Measurements from ENCODE around the gene PARVG.

Gene PARVG

GRCh38 chr22:44154436-44154942 lies 26.2 kb upstream of the PARVG start:
- ATAC-seq (peak; percentile 36), DNase-seq (no peak)

GRCh38 chr22:44155115-44155514 lies 25.6 kb upstream of the PARVG start:
- no peak for DNase-seq
- ATAC-seq = peak; percentile 23

GRCh38 chr22:44157916-44158618 lies 22.7 kb upstream of the PARVG start:
- no peak for DNase-seq

DNA sequence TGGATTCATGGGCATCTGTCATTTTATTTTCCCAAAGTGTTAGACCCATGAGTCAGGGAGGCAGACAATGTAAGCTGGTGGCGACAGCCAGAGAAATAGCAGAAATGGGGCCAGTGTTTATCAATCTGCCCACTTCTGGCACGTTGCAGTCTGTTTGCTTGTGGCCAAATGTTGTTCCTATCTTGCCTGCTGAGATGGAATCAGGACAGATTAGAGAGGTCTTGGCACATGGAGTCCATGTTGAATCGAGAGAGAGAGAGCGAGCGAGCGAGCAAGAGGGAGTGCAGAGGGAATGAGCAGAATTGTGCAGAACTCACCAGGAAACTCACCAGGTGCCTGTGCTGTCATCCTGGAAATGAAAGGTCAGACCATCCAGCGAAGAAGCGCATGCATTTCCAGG lies 21.9 kb upstream of the PARVG start:
- ATAC-seq = no peak
- no peak for DNase-seq

More at GRCh38 chr22:44157916-44158618, 22.7 kb upstream of the PARVG start:
- no peak for ATAC-seq

DNA sequence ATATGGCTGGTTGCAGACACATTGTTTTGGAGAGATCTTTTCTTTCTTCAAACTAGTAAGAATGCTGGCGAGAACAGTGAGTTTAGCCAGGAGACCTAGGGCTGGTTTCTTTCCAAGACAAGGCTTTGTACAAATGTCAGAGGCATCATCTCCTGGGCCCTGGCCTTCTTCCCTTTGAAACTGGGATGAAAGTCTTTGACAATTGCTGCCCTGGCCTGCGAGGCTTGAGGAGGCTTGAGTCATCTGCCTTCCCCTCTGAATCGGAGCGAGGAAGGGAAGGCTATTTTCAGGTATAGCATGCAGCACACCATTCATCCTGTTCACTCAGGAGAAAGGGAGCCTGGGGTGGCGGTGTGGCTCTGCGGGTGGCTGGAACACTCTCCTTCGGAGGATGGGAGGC lies 21.5 kb upstream of the PARVG start:
- DNase-seq (no peak), ATAC-seq (no peak)

DNA sequence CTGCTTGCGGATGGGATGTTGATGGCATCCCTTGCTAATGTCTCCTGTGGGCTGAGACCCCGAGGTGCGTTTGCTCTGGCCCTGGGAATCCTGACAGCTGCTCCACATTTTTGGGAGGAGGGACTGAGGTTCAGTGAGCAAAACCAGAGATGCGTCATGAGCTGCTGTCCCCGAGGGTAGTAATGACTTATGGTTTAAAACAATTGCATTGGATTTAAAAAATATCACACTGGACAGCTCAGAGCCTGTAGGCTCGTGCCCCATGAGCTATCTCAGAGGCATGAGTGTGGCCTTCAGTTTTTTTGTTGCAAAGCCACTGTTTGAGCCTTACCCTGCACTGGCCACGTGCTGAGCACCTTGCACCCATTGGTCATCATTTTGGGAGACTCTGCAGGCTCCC lies 20.9 kb upstream of the PARVG start:
- DNase-seq (no peak), ATAC-seq (no peak)

GRCh38 chr22:44160421-44160820 lies 20.3 kb upstream of the PARVG start:
- ATAC-seq (no peak), DNase-seq (no peak)

DNA sequence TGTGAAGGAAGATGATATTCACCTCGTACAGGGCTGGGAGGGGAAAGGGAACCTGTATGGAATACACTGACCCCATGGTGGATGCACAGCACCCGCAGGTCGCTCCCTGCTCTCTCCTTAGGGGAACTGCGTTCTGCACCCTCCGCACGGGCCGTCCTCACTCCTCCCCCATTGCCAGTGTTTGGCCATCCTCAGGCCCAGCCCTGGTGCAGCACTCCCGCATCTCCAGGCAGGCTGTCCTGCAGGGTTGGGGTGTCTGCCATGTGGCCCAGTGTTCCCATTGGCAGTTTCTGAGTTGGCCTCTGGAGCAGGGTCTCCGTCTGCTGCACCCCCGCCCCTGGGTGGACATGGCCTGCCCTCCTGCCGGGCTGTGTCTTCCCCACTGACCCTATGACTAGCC lies 19.1 kb upstream of the PARVG start:
- no peak for DNase-seq
- no peak for ATAC-seq

- DNase-seq = no peak
Measured at GRCh38 chr22:44162960-44163359, 17.8 kb upstream of the PARVG start.

DNA sequence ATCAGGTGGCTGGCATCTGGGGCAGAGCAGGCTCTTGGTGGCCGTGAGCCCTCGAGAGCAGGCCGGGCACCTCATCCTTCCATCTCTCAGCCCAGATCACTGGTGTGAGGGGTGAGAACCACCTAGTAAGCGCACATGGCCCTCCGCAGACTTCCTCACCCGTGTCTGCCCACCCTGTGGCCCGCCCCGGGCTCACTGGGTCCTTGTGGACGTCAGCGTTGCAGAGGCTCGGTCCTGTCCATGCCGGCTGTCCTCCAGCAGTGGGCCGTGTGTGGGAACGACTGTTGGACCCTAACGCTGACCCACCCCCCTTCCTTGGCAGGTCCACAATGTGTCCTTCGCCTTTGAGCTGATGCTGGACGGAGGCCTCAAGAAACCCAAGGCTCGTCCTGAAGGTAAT lies 17.2 kb upstream of the PARVG start:
- DNase-seq = no peak

More at GRCh38 chr22:44162960-44163359, 17.8 kb upstream of the PARVG start:
- no peak for ATAC-seq

DNA sequence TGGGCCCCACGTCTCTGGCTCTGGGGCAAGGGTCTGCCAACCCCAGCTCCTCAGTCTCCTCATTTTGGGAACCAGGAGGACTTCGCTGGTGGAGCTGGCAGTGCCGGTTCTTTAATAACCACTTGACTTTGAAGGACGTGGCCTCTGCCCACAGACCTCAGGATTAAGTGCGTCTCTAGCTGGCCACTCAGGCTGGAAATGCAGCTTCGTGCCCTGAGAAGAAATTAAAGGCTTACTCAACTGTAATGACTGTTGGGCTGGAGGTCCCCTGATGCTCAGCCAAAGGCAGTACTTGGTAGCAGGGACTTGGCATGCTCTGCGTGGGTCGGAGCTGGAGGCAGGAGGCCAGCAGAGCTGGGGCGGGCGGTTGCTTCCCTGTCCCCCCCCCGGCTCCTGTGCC lies 16.7 kb upstream of the PARVG start:
- ATAC-seq (no peak), DNase-seq (no peak)

More for the DNA sequence above, 17.2 kb upstream of the PARVG start:
- ATAC-seq = no peak

DNA sequence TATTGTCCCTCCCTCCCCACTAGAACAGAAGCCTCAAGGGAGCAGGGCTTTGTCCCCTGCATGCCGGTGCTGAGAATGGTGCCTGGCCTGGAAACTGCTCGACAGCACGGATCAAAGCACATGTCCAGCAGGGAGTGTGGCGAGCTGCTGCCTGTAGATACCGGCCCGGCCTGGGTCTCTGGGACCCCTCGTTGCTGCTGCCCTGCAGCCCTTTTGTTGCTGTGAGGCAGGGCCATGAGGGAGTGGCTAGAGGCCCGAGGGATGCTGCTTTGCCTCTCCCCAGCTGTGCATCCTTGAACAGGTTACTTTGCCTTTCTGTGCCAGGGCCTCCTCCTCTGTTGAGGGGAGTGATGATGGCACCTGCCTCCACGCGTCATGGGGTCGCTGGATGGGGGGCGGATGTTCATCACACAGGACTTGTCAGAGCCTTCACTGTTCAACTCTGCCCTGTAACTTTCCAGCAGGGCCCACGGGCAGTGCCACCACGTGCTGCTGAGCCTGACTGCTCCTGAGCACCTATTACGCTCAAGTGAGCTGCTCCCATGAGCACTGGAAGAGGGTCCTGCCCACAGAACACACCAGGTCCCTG lies 15.3 kb upstream of the PARVG start:
- DNase-seq = no peak
- no peak for ATAC-seq

DNA sequence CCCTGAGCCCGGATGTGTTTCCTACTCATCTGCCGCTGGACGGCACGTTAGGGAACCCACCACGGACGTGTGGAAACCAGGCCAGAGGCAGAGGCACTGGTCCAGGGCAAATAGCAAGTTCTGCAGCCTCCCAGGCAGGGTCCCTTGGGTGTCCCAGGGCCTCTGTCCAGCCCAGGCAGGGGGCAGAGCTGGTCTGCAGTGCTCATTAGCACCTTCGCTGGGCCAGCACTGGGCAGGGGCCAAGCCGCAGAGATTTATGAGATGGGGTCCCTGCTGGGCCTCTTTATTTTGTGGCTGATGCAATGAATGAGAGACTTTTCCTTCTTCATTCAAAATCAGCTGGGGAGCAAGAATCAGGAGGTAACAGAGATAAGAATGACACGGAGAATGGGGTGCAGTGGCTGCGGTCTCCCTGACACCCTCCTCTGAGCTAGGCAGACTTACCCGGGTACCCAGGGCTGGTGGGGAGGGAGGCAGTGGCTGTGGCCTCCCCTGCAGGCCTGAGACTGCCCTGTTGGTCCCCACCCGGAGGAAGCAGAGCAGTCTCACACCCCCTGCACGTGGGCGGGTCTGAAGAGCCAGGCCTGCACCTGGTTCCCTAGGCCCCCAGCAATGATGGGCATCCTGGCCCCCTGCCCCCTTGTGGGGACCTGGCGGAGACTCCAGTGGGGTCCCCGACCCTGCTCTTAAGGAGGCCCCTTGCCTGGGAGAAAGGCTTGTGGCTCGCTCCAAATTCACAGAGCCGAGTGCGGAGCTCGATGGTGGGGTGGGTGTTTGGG lies 14.0 kb upstream of the PARVG start:
- ATAC-seq (no peak), DNase-seq (no peak)

DNA sequence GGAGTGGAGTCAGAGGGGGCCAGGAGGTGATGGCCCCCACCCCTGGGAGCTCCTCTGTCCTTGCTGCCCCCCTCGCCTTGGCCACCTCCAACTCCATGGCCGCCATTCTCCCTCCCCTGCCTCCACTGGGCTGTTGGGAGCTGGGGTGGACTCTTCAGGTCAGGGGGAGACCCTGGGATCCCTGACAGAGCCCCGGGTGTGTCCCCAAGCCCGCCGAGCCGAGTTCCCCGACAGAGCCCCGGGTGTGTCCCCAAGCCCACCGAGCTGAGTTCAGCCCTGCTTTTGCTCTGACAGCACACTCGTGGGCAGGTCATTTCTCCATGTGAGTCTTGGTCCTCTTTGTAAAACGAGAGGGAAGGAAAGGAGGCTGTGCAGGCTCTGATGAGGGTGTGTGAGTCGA lies 13.2 kb upstream of the PARVG start:
- DNase-seq = no peak
- ATAC-seq = no peak

DNA sequence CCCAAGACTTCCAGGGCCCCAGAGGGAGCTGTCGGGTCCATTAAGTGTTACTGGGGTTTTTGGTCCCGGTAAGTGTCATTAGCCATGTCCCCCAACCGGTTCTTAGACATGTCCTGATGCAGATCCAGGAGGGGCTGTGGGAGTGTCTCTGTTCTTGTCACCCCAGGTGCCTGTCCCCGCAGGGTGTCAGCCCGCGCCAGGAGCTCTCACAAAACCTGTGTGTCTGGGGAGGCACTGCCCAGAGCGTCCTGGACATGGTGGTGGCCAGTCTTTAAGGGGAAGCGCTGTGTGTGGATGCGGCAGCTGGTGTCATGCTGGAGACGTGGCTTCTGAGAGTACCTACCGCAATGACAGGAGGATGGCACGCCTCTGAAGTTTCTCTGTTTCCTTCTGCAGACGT lies 12.5 kb upstream of the PARVG start:
- DNase-seq (no peak), ATAC-seq (no peak)

DNA sequence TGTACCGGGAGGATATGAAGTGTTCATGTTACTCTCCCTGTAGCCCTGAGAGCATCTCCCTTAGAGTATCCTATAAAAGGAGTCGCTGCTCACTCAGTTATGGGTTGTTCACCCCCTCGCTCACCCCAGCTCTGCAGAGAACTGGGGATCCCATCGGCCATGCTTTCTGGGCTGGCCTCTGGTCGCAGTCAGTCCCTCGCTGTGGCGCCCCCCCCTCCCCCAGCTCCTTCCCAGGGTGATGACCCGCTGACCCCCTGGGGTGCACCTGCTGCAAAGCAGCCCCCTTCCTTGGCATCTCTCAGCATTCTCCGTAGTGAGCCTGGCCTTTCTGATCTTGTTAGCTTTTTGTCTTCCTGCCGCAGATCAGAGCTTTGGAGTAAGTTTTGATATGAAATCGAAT lies 10.3 kb upstream of the PARVG start:
- no peak for ATAC-seq
- DNase-seq = no peak

GRCh38 chr22:44171561-44171960 lies 9.2 kb upstream of the PARVG start:
- DNase-seq (no peak), ATAC-seq (no peak)

GRCh38 chr22:44172370-44173108 lies 8.2 kb upstream of the PARVG start:
- DNase-seq = peak; percentile 29
- peak; percentile 48 for ATAC-seq

- no peak for ATAC-seq
Measured at GRCh38 chr22:44173154-44173553, 7.6 kb upstream of the PARVG start.

GRCh38 chr22:44175676-44176075 lies 5.0 kb upstream of the PARVG start:
- no peak for DNase-seq
- no peak for ATAC-seq

More at GRCh38 chr22:44173154-44173553, 7.6 kb upstream of the PARVG start:
- no peak for DNase-seq

DNA sequence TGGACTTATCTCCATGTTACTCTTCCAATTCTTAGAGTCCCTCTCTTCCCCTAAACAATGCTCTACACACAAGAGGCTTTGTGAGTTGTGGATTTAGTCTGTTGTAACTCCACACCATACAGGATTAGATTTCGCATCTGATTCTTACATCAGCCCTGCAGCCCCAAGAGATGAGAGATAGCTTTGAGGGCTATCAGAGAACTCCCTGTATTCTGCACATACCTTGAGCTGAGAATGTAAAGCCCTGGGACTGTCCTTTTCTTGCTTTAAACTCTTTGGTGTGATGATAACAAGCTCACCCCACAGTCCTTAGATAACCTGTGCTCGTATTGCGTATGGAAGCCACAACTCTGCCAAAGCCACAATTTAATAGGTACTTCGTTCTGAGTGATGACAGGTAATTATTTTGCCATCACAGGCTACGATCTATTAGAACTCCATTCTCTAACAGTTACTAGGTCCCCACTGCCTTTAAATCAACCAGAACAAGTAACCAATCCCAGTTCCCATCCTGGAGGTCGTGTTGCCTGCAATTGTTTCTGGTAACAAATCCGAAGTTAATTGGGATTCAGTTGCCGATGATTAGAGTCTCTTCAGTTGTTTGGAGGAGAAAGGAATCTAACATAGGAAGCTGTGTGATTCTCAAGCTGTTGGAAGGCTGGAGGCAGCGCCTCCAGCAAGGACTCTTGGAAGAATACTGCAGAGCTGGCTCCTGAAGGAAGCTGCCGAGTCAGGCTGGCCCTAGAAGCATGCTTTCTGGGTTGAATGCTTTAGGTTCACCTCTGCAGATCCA lies 1.3 kb upstream of the PARVG start:
- no peak for DNase-seq
- no peak for ATAC-seq

All from stimulated activated naive CD8-positive, alpha-beta T cell treated with anti-CD3 and anti-CD28 coated beads, Interleukin-15, Interleukin-2, amounts not matched to agents 100 U/mL and 50 U/mL, for 24 hours (primary cell).